C1 segment of cervical spinal cord (tissue), 14 donors: ENCODE data around the gene IFNA1.
A peak's percentile ranks its signal among the peaks of the same experiment; 100 is the strongest.
"Not testable (repeated sequence)": the region's sequence is repeated elsewhere in the genome, so short reads cannot be mapped to it uniquely, and the experiment has no call there.

Source experiments
- DNase-seq, 14 donors: peaks; one replicate each; lab custom pipeline; 2025; lab: John Stamatoyannopoulos, UW

The IFNA1 gene

DNA sequence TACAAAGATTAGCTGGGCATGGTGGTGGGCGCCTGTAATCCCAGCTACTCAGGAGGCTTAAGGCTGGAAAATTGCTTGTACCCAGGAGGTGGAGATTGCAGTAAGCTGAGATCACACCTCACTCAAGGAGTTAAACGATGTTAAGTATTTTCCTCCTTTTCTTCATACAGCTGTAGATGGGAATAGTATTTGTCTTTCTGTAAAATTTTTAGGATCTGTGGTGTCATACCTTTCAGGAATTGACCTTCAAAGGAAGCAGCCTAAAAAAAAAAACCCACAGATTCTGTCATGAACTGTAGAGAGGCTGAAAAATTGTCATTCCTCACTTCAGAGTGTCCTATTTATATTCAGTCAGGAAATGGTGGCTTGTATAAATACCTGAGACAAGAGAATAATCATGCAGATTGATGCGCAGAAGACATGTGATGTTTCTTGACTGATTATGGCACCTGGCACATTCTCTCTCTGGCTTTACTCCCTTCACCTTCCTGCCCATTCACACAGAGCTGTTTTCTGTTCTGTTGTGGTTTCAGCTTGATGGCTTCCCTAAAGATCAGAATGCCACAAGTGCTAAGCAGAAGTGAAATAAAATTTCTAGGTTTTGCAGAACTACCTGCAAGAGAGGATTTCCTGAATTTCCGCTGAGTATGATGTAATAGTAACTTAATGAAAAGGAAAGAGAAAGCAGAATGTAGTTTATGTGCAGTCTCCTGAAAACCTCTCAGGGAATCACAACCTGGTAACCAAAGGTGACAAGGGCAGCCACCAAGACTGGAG is 3.8 kb downstream of the IFNA1 start:
- no peak for DNase-seq

DNA sequence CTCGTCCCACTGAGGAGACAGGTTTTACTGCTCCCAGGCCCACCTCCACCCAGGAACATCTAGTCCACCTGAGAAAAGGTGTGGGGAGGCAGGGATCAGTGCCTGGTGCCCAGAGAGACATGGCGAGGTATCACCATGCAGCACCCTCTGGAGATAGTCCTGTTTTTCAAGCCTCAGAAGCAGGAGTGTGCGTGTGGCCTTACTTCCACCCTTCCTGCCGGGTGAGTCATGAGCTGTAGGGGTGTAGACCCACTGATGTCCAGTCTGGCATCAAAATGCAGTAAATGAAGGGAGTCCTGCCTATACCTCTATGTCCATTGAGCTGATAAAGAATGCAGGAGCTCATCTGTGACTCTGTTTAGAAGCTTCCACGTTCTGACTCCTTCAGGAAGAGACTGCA is 9.1 kb downstream of the IFNA1 start:
- DNase-seq: not testable (repeated sequence)

DNA sequence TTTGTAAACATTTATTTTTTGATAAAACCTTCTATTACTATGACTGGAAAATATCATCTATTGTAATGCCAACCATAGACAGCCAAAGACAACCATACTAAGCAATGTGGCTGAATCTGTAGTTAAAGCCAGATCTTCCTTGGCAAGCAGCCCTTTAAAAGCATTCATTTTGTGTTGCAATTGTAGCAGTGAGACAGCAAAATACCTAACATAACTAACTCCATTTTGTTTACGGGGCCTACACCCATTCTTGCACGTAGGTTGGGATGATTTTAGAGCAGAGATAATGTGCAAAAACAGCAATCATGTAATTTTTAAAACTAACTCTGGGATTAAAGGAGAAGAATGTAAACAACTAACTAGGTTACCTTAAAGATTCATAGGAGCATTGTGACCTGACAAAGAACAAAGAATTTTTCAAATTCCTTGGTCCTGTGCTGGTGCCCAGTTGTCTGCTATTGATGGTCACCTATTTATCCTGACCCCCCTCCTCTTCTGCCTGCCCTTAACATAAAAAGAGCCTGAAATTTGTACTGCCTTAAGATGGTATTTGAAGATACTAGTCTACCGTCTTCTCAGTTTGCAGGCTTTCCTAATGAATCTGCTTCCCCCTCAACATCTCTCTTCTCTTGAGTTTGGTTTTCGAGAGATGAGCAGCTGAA is 10.6 kb downstream of the IFNA1 start:
- no peak for DNase-seq

DNA sequence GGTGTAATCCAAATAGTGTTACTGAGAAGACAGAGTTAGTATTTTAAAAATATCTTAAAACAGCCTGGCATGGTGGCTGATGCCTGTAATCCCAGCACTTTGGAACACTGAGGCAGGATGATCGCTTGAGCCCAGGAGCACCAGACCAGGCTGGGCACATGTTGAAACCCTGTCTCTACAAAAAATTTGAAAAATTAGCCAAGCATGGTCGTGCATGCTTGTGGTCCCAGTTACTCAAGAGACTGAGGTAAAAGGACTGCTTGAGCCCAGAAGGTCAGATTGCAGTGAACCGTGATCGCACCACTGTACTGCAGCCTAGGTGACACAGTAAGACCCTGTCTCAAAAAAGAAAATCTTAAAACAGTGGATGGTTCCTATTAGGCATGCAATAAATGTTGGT is 12.4 kb downstream of the IFNA1 start:
- no peak for DNase-seq

DNA sequence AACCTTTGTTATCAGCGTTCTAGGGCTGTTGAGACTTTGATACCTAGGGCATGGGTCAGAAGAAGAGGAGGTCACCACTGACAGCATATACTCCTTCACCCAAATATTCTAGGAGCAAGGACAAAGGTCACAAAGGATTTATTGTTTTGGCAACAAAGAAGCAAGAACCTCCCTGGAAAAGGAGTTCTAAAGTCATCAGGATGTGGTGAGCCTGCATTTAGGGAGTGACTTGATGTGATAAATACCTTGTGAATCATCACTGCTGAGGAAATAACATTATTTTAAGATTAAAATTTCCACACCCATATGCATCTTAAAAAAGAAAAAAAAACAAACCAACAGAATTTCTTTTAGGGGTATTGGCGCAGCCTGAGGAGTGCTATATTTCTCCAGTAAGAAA is 13.9 kb downstream of the IFNA1 start:
- DNase-seq: no peak

DNA sequence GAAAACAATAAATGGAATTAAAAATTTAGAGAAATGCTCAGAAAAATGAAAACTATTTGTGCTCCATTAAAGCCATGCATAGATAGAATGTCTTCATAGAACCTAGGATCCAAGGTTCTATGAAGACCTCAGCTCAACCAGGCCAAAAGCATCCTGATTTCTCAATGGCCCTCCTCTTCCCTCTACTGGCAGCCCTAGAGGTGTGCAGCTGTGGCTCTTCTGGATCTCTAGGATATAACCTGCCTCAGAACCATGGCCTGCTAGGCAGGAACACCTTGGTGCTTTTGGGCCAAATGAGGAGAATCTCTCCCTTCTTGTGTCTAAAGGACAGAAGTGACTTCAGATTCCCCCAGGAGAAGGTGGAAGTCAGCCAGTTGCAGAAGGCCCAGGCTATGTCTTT is 15.1 kb downstream of the IFNA1 start:
- peak in 1 of 14 donors; percentile 3 for DNase-seq

DNA sequence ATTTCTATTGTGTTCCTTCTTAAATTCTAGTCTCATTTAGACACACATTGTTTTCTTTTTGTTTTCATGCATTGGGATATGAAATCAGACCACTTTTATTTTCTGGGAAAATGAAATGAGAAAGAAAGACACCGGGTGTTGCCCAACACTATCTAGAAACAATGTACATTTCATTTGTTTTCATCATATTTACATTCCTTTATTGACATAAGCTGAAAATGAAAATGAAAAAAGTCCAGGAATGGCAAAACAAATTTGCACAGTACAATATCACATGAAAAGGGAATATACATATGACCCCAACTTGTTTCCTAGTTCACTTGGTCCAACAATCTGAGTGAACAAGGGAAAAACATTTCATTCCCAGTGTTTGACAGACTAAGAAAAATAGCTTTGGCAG is 21.1 kb downstream of the IFNA1 start:
- DNase-seq: no peak

DNA sequence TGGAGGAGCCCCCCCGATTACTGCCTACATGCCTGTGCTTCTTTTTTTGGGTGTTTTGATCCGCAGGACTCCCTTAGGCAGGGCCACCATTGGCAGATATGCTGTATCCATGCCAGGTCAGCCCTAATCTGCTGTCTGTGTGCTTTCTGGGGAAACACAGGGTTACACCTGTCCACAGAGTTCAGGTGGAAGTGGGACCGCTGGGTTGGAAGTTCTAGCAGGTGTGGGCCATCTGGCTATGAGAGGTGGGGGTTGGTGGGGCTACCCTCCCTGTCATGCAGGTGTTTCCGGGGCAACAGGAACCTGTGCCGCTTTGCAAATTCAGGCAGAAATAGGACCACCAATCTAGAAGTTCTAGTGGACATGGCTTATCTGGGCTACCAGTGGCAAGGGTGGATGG is 24.9 kb downstream of the IFNA1 start:
- DNase-seq: no peak

DNA sequence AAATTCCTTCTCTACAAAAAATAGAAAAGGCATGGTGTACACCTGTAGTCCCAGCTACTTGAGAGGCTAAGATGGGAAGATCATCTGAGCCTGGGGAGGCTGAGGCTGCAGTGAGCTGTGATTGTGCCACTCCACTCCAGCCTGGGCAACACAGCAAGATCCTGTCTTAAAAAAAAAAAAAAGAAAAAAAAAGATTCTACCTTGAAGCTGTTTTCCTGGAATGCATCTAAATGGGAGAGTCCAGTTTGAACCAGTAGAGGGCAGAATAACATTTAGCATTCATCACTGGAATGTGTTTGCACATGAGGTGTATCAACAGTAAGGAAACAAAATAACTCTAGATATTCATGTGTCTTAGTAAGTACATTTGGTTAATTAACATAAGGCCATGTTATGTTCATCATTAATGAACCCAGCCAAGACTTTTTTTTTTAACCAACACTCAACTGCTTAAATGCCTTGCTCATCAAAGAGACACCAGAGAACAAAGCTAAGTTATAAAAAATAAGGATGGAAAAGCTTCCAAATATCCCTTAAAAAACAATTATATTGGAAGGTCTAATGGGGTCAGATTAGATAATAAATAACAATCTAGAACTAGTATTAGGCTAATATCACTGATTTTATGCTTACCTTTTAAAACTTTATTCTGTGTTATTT is 25.8 kb downstream of the IFNA1 start:
- no peak for DNase-seq

DNA sequence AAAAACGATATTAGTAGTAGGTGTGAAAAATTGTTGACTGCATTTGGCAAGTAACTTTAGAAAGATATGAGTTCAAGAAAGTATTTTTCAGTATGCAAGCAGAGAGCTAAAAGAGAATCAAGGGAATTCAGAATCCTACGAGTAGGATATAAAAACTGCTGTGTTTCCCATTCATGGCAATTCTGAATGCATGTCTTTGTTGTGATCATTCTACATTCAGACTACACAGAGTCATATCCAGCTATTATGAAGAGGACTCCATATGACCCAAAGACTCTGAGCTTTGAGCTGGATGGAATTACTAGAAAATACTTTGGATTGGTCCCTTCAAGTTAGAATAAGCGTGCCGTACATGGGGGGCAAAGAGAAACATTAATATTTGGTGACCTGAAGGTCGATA is 29.9 kb downstream of the IFNA1 start:
- DNase-seq: no peak

DNA sequence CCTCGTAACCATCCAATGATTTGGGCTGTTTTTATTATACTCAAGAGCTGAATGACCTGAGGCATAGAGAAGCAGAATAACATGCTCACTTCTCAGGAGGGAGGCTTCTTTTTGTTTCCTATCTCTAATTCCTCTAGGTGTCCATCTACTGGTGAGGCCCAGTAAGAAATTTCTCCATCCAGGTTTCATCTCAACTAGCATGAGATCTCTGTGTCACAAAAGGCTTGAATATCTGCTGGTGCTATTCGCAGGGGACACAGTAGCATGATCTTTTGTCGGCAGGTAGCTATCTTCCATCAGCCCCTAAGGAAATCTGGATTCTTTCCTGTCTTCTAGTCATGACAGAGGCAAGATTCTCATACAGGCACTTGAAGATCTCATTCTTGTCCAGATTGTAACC is 33.0 kb downstream of the IFNA1 start:
- DNase-seq: no peak

DNA sequence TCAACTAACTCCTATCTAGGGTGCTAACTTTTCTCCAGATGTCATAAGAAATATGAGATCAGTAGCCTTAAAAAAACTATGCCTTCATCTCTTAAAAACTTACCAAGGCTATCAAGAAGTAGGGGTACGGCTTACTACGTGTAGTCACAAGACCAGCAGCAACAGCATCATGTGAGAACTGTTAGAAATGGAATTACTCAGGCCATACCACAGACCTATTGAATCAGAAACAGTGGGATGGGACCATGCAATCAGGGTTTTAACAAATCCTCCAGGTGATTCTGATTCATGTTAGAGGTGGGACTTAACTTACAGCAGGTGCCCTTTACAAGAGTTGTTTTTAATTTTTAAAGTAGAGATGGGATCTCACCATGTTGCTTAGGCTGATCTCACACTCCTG is 37.2 kb downstream of the IFNA1 start:
- DNase-seq: no peak

DNA sequence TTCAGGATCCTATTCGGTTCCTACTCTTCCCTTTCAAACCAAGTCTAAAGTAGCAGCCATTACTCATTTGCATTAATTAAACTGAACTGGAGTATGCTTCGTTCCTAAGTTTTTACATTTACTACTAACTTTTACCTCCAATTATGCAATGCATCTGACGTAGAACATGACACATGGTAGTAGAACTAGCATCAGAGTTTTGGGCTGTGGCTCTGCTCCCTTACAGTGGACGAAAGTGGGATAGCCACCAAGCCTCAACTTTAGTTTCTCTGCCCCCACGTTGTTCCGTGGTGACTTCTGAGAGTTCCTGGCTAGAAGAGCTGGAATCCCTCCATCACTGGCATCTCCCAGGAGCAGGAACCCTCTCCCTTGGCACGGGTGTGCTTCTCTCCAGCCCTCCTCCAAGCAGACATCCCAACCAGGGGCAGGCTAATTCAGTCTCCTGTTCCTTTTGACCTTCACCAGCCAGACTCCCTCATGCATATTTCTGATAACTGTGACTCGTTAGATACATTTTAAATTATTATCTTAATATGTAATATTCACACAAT is 39.0 kb downstream of the IFNA1 start:
- DNase-seq: peak in 2 of 14 donors; percentile 3

DNA sequence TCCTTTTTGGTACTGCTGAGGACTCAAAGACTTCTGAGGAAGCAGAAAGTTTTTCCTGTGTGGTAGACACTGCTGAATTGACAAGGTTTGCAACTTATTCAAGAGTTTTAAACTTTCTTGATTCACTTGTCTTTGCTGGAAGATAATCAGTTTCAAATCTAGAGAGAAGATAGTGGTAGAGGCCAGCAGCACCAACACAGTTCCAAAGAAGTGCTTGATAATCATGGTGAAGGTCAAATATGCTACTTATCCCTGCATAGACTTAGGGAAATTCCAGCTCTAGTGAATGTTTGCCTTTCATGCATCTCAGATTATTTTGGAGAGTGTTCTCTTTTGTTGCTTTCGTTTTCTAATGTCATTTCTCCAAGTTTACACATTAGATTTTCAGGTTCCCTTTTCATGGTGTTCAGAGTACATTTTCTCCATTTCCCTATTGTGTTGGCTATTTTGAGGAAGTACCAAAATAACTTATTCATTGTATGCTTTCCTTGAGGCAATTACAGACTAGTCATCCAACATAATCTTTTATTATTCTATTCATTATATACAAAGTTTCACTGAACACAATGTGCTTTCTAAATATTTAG is 41.3 kb downstream of the IFNA1 start:
- no peak for DNase-seq

DNA sequence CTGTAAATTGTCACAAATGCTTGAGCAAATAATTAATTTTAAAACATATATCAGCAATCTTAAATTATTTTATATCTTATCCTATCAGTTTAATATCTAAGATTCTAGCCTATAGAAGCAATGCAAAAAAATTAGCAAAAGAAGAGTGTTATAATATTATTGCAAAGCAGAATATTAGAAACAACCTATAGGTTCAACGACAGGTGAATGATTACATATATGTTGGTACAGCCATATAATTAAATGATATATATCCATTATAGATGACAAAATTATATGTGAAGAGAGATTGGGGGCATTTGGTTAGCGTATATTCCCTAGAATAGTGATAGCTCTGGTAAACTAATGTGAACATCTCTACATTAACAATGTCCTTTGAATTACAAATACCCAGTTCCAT is 42.0 kb downstream of the IFNA1 start, which contains the start of gene IFNE:
Gene IFNE, minus strand, starts transcription at position 101 of the 400 bp plus-strand sequence. CDS start 619 bp downstream, outside the sequence.
- no peak for DNase-seq
